A673 (cell line): ENCODE results near the gene SBK3.

ENCODE experiments used
- EZH2 ChIP-seq: fragments of 200-600 bp; sonication (generic); IDR thresholded peaks from 2 replicates; pipeline ENCODE4 v1.6.1; 2017; ENCODE audit warnings: borderline replicate concordance, low read depth, mild to moderate bottlenecking, mixed read lengths, antibody characterized with exemption, low read length; ENCODE audit not compliant: poor library complexity, severe bottlenecking
- TF ChIP-seq, protein P1 (sequence below): fragments of 300-800, 200-600 bp; sonication (generic); conservative IDR thresholded peaks from 2 replicates; pipeline ENCODE4 v1.5.1; 2017; ENCODE audit warnings: low read depth, mild to moderate bottlenecking, antibody characterized with exemption, low read length, moderate library complexity, mixed read lengths

DNA sequence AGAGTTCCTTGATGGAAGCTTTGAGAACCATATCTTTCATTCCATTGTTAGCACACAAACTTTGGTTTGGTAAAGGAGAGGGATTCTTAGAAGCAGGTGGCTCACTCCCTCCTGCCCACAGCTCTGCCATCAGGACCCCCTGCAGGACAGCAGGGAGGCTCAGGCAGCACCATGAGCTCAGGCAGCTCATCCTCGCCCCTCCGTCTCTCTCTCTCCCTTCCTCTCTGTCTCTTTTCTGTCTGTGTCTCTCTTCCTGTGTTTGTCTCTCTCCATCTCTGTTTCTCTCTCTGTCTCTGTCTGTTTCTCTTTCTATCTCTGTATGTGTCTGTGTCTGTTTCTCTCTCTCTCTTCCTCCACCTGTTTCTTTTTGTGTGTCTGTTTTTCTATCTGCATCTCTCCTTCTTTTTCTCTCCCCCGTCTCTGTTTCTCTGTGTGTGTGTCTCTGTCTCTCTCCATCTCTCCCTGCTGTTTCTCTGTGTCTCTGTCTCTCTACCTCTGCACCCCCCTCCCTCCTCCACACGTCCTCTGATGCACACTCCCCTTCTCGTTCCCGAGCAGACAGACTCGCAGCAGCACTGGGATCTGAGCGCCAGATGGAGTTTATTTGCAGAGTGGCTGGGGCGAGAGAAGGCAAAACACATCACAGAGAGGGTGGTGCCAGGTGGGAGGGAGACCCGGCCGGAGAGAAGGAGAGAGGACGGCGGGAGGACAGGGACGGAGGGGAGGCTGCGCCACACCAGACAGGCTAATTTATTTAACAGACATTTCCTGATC is 17.1 kb downstream of the SBK3 start:
- TF ChIP-seq, protein P1, sequence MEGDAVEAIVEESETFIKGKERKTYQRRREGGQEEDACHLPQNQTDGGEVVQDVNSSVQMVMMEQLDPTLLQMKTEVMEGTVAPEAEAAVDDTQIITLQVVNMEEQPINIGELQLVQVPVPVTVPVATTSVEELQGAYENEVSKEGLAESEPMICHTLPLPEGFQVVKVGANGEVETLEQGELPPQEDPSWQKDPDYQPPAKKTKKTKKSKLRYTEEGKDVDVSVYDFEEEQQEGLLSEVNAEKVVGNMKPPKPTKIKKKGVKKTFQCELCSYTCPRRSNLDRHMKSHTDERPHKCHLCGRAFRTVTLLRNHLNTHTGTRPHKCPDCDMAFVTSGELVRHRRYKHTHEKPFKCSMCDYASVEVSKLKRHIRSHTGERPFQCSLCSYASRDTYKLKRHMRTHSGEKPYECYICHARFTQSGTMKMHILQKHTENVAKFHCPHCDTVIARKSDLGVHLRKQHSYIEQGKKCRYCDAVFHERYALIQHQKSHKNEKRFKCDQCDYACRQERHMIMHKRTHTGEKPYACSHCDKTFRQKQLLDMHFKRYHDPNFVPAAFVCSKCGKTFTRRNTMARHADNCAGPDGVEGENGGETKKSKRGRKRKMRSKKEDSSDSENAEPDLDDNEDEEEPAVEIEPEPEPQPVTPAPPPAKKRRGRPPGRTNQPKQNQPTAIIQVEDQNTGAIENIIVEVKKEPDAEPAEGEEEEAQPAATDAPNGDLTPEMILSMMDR, result no peak
- no peak for TF ChIP-seq EZH2
